B cell (primary cell): ENCODE data around the gene ERC1.

Source experiments
- EZH2 ChIP-seq: IDR thresholded peaks from 2 replicates; pipeline ENCODE4 v1.6.1; 2012; ENCODE audit warnings: borderline replicate concordance, low read depth, mild to moderate bottlenecking, moderate library complexity, low read length; ENCODE audit not compliant: insufficient read depth, poor library complexity, severe bottlenecking
- TF ChIP-seq, protein P1 (sequence below): fragments of 200-600 bp; IDR thresholded peaks from one replicate; pipeline ENCODE4 v1.8.0; 2022; ENCODE audit warnings: antibody characterized with exemption, mild to moderate bottlenecking

DNA sequence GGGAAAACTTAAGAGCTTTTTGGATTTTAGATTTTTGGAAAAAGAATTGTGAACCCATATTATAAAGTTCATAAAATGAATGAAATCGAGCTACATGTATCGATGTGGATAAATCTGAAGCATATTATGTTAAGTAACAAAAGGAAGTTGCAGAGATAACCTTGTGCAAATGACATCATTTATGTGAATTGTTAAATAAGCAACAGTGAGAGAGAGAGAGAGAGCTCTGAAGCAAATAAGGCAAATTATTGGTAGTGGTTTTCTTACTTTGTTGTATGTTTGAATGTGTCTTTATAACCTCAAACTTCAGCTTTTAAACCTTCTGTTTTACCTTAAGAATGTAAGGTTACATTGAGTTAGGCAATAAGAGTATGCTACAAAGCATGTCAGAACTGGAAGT lies 78.8 kb downstream of the ERC1 start:
- TF ChIP-seq, protein P1, sequence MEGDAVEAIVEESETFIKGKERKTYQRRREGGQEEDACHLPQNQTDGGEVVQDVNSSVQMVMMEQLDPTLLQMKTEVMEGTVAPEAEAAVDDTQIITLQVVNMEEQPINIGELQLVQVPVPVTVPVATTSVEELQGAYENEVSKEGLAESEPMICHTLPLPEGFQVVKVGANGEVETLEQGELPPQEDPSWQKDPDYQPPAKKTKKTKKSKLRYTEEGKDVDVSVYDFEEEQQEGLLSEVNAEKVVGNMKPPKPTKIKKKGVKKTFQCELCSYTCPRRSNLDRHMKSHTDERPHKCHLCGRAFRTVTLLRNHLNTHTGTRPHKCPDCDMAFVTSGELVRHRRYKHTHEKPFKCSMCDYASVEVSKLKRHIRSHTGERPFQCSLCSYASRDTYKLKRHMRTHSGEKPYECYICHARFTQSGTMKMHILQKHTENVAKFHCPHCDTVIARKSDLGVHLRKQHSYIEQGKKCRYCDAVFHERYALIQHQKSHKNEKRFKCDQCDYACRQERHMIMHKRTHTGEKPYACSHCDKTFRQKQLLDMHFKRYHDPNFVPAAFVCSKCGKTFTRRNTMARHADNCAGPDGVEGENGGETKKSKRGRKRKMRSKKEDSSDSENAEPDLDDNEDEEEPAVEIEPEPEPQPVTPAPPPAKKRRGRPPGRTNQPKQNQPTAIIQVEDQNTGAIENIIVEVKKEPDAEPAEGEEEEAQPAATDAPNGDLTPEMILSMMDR = no peak
- TF ChIP-seq EZH2 = no peak
